Right lobe of liver (tissue), 4 donors: Measurements from ENCODE around the gene P2RY12.

Experiments
- POLR2A ChIP-seq: fragments of 450-650 bp; IDR thresholded peaks from one replicate; pipeline ENCODE4 v1.6.1; 2017; ENCODE audit warnings: antibody characterized with exemption, mild to moderate bottlenecking
- TF ChIP-seq, protein P1 (sequence below), 4 donors: fragments of 200-600 bp in 3 of 4; fragments of 450-650 bp in 1 of 4; IDR thresholded peaks; one replicate each; pipeline versions ENCODE4 v1.5.1 to v1.8.0; 2016 to 2022; ENCODE audit warnings: antibody characterized with exemption in 4 of 4, mild to moderate bottlenecking in 2 of 4
- donor health status: DM: no; HTN: no; CAD: no.
- donor health status: DM: no; HTN: no; CAD: no.
- donor health status: DM: no; HTN: yes; CAD: no.

DNA sequence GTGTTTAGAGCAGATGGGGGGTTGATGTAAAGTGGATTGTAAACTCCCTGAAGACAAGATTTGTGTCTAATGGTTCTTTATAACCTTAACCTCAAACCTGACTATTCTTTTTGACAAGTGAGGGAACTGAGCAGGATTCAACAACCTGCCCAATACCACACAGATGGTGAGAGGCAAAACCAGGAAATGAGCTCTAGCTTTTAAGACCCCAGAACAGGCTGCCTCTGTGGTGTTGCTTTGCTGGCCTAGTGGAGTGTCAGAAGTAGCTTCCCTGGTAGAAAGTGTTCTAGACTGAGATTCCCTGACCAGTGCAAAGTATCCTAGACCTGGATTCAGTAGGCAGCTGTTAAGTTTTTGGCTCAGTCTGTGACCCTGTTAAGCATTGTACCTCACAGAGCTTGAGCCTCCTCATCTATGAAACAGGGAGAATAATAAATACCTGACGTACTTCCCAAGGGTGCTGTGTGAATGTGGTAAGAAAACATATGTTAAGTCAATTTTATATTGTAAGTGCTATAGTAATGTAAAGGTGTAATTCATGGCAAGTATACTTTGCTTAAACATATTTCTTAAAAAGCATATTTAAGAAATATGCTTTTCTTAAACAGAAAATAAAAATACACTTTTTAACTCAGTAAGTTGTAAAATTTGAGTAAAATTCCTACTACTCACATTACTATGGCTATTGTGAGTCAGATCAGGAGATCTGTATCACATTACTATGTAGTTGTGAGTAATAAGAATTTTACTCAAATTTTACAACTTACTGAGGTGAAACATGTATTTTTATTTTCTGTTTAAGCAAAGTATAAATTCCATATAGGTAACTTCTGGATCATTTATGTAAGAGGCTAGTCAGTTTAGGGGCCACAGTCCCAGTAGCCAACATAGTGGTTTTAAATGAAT lies 76.7 kb downstream of the P2RY12 start:
- TF ChIP-seq, protein P1, sequence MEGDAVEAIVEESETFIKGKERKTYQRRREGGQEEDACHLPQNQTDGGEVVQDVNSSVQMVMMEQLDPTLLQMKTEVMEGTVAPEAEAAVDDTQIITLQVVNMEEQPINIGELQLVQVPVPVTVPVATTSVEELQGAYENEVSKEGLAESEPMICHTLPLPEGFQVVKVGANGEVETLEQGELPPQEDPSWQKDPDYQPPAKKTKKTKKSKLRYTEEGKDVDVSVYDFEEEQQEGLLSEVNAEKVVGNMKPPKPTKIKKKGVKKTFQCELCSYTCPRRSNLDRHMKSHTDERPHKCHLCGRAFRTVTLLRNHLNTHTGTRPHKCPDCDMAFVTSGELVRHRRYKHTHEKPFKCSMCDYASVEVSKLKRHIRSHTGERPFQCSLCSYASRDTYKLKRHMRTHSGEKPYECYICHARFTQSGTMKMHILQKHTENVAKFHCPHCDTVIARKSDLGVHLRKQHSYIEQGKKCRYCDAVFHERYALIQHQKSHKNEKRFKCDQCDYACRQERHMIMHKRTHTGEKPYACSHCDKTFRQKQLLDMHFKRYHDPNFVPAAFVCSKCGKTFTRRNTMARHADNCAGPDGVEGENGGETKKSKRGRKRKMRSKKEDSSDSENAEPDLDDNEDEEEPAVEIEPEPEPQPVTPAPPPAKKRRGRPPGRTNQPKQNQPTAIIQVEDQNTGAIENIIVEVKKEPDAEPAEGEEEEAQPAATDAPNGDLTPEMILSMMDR (IDR thresholded peaks at IDR 0.05): no peak
- no peak for TF ChIP-seq POLR2A
